ENCODE data around the gene UQCRHL. TPM values are rescaled to one million over a fixed set of nuclear protein-coding genes. Genes with fewer than 3 reads are reported as not detected.
"Not testable (repeated sequence)": the region's sequence is repeated elsewhere in the genome, so short reads cannot be mapped to it uniquely, and the experiment has no call there.

Gene UQCRHL
- total RNA-seq, 1 donor from 2014 or later = 6.0 TPM

- DNase-seq (peak; percentile 64), ATAC-seq (no peak)
- intact Hi-C loops (cut with micrococcal nuclease) = loop anchor here (10.0 kb wide), 1 partner anchor 68 kb away; no protein-coding TSS in a partner anchor
Observed at GRCh38 chr1:15836772-15837669, 29.6 kb upstream of the UQCRHL start.

DNA sequence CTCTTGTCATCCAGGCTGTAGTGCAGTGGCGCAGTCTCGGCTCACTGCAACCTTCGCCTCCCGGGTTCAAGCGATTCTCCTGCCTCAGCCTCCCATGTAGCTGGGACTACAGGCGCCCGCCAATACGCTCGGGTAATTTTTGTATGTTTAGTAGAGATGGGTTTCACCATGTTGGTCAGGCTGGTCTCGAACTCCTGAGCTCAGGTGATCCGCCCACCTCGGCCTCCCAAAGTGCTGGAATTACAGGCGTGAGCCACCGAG lies 29.0 kb upstream of the UQCRHL start:
- intact Hi-C loops (cut with micrococcal nuclease) = loop anchor here (10.0 kb wide), 1 partner anchor 68 kb away; no protein-coding TSS in a partner anchor
- DNase-seq = not testable (repeated sequence)

DNA sequence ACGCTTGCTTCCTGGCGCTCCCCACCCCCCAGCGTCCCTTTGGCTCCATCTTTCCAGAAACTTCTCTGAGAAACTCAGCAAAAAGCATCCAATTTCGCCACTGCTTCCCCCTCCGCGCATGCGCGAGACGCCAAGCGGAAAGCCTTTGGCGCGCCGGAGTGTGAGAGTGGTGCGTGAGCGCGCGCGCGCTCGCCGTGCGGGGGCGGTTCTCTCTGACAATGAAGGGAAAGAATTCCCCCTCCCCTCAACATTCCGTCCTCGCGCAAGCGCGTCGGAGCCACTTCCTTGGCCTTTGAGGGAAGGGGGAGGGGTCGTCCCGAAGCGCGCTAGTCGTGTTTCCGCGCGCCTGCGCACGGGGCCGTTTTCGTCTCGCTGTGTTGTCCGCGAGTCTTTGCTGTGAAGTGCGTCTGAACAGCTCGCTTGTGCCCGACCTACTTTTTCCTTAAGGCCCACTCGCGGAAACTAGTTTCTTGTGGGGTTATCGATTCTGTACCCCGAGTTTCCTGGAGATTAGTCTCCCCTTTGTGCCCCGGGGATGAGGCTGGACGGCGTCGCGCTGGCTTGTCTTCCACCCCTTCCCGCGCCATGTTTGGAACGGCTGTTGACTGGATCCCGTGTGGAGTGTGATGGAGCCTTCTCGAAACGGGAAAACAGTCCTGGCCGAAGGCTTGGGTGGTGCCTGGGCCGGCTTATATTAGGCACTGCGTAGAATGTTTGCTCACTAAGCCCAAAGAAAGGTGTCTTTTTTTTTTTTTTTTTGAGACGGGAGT lies 28.5 kb upstream of the UQCRHL start:
- ATAC-seq (peak; percentile 88), DNase-seq (peak; percentile 100)
- intact Hi-C loops (cut with micrococcal nuclease) = loop anchor here (10.0 kb wide), 1 partner anchor 69 kb away; no protein-coding TSS in a partner anchor

More for the DNA sequence above, 29.0 kb upstream of the UQCRHL start:
- ATAC-seq = not testable (repeated sequence)

GRCh38 chr1:15835205-15835740 lies 27.8 kb upstream of the UQCRHL start:
- ATAC-seq = peak; percentile 27
- intact Hi-C loops (cut with micrococcal nuclease) = loop anchor here (10.0 kb wide), 1 partner anchor 70 kb away; no protein-coding TSS in a partner anchor

DNA sequence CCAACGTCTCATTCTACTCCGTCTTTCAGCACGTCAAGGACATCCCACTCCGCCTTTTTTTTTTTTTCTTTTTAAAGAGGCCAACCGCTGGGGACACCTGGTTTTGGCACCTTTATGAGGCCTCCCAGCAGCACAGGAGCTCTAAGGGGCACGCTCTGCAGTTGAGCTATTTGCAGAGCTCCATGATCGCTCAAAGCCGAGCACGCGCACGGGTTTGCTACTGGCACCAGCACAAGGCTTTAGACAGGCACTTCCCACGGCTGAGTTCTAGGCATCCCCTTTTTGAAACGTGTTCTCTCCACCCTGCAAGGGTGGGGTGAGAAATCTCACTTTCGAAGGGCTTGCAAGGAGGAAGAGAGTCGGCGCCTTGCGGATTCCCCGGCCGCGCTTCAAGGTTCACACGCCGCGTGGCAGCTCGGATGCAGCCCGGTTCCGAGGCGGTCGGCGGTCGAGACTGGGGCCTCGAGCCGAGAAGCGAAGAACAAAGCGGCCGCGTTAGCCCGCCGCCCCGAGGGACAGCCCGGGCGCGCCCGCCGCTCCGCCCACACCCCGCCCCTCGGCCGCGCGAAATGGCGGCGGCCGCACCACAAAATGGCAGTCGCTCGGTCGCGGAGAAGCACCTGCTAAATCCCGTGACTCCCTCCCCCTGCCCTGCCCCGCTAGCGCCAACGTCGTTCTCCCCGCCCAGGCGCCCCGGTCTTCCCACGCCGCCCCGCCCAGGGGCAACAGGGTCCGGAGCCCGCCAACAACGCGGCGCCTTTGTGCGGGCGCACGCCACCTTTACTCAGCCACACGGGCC lies 27.2 kb upstream of the UQCRHL start:
- DNase-seq (peak; percentile 94), ATAC-seq (peak; percentile 83)
- intact Hi-C loops (cut with micrococcal nuclease) = loop anchor here (10.0 kb wide), 1 partner anchor 70 kb away; no protein-coding TSS in a partner anchor

More at GRCh38 chr1:15835205-15835740, 27.8 kb upstream of the UQCRHL start:
- no peak for DNase-seq

- no peak for DNase-seq
- ATAC-seq = no peak
- intact Hi-C loops (cut with micrococcal nuclease) = loop anchor here (10.0 kb wide), 1 partner anchor 71 kb away; no protein-coding TSS in a partner anchor
Observed at GRCh38 chr1:15833842-15834405, 26.5 kb upstream of the UQCRHL start.

- DNase-seq (peak; percentile 53), ATAC-seq (no peak)
- intact Hi-C loops (cut with micrococcal nuclease) = loop anchor here (10.0 kb wide), 1 partner anchor 72 kb away; no protein-coding TSS in a partner anchor
Observed at GRCh38 chr1:15833069-15833679, 25.7 kb upstream of the UQCRHL start.

- DNase-seq (no peak), ATAC-seq (no peak)
- intact Hi-C loops (cut with micrococcal nuclease) = loop anchor here (10.0 kb wide), 1 partner anchor 75 kb away; no protein-coding TSS in a partner anchor
Observed at GRCh38 chr1:15830258-15830657, 22.8 kb upstream of the UQCRHL start.

- ATAC-seq; intact Hi-C loops (cut with micrococcal nuclease); DNase-seq: not testable (repeated sequence)
Observed at GRCh38 chr1:15828931-15829330, 21.5 kb upstream of the UQCRHL start.

- intact Hi-C loops (cut with micrococcal nuclease); ATAC-seq; DNase-seq: not testable (repeated sequence)
Observed at GRCh38 chr1:15827567-15827966, 20.1 kb upstream of the UQCRHL start.

- DNase-seq (no peak), ATAC-seq (no peak)
- intact Hi-C loops (cut with micrococcal nuclease) = no loop called here
Observed at GRCh38 chr1:15826810-15827507, 19.5 kb upstream of the UQCRHL start.

GRCh38 chr1:15825800-15826199 lies 18.4 kb upstream of the UQCRHL start:
- no peak for DNase-seq
- ATAC-seq = no peak

GRCh38 chr1:15820478-15820877 lies 13.0 kb upstream of the UQCRHL start:
- ATAC-seq (no peak), DNase-seq (no peak)
- intact Hi-C loops (cut with micrococcal nuclease) = no loop called here

More at GRCh38 chr1:15825800-15826199, 18.4 kb upstream of the UQCRHL start:
- intact Hi-C loops (cut with micrococcal nuclease) = no loop called here

DNA sequence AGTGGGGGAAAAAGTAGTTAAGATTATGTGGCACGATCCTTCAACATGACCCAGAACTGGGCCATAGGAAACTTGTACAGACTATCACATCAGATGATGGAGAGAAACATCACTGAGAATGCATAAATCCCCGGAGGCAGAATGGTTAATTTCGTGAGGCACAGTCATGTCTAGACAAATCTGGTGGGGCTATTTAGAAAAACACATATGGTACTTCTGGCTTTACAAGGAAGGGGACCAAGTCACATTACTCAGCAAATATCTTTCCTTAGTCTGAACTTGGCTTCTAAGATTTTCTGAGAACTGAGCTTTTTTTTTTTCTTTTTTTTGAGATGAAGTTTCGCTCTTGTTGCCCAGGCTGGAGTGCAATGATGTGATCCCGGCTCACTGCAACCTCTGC lies 9.2 kb upstream of the UQCRHL start:
- ATAC-seq = no peak
- DNase-seq = no peak
- intact Hi-C loops (cut with micrococcal nuclease) = loop anchor here (10.0 kb wide), 1 partner anchor 168 kb away; no protein-coding TSS in a partner anchor

GRCh38 chr1:15810073-15810472 lies 2.6 kb upstream of the UQCRHL start:
- ATAC-seq = no peak
- no peak for DNase-seq
- intact Hi-C loops (cut with micrococcal nuclease) = loop anchor here (10.0 kb wide), 1 partner anchor 175 kb away; no protein-coding TSS in a partner anchor

GRCh38 chr1:15808955-15809354 lies 1.5 kb upstream of the UQCRHL start:
- intact Hi-C loops (cut with micrococcal nuclease) = no loop called here
- no peak for ATAC-seq
- DNase-seq = no peak

- no peak for DNase-seq
- ATAC-seq = no peak
- intact Hi-C loops (cut with micrococcal nuclease) = no loop called here
Observed at GRCh38 chr1:15807121-15807520, 328 bp downstream of the UQCRHL start.
